ENCODE data around the gene MYO6.

MYO6 gene

GRCh38 chr6:75952128-75952527 is 203.1 kb downstream of the MYO6 start:
- ATAC-seq: no peak
- TF ChIP-seq ZFP30 (CRISPR knock-in tag; IDR thresholded peaks at IDR 0.05): no peak
- TF ChIP-seq PPARA (CRISPR knock-in tag; IDR thresholded peaks at IDR 0.05; ENCODE audit: borderline replicate concordance): no peak
- TF ChIP-seq OSR1 (CRISPR knock-in tag; IDR thresholded peaks at IDR 0.05): no peak
- TF ChIP-seq ZNF8 (CRISPR knock-in tag; IDR thresholded peaks at IDR 0.05): no peak
- TF ChIP-seq TOX (CRISPR knock-in tag; IDR thresholded peaks at IDR 0.05; ENCODE audit: borderline replicate concordance): no peak
- TF ChIP-seq ZFP3 (CRISPR knock-in tag; IDR thresholded peaks at IDR 0.05): no peak
- no peak for TF ChIP-seq PATZ1 (CRISPR knock-in tag; IDR thresholded peaks at IDR 0.05; ENCODE audit: borderline replicate concordance)
- TF ChIP-seq, protein P1, sequence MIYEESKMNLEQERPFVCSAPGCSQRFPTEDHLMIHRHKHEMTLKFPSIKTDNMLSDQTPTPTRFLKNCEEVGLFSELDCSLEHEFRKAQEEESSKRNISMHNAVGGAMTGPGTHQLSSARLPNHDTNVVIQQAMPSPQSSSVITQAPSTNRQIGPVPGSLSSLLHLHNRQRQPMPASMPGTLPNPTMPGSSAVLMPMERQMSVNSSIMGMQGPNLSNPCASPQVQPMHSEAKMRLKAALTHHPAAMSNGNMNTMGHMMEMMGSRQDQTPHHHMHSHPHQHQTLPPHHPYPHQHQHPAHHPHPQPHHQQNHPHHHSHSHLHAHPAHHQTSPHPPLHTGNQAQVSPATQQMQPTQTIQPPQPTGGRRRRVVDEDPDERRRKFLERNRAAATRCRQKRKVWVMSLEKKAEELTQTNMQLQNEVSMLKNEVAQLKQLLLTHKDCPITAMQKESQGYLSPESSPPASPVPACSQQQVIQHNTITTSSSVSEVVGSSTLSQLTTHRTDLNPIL (CRISPR knock-in tag; IDR thresholded peaks at IDR 0.05; ENCODE audit: low read depth): no peak

- TF ChIP-seq BACH2 (CRISPR knock-in tag; IDR thresholded peaks at IDR 0.05; ENCODE audit: borderline replicate concordance) (no peak), GLIS3 (CRISPR knock-in tag; IDR thresholded peaks at IDR 0.05) (no peak), RARB (CRISPR knock-in tag; IDR thresholded peaks at IDR 0.05) (no peak), PATZ1 (CRISPR knock-in tag; IDR thresholded peaks at IDR 0.05; ENCODE audit: borderline replicate concordance) (no peak)
- ATAC-seq: no peak
Observed at GRCh38 chr6:75963569-75963968, 214.5 kb downstream of the MYO6 start.

- no peak for TF ChIP-seq OSR1 (CRISPR knock-in tag; IDR thresholded peaks at IDR 0.05)
- no peak for TF ChIP-seq TOX (CRISPR knock-in tag; IDR thresholded peaks at IDR 0.05; ENCODE audit: borderline replicate concordance)
- TF ChIP-seq, protein P1 (CRISPR knock-in tag; IDR thresholded peaks at IDR 0.05; ENCODE audit: low read depth): no peak
- no peak for TF ChIP-seq PATZ1 (CRISPR knock-in tag; IDR thresholded peaks at IDR 0.05; ENCODE audit: borderline replicate concordance)
- TF ChIP-seq ESRRG (CRISPR knock-in tag; IDR thresholded peaks at IDR 0.05): no peak
- TF ChIP-seq ZFP30 (CRISPR knock-in tag; IDR thresholded peaks at IDR 0.05): no peak
- TF ChIP-seq ZNF70 (CRISPR knock-in tag; IDR thresholded peaks at IDR 0.05): no peak
- no peak for TF ChIP-seq ARNTL (CRISPR knock-in tag; IDR thresholded peaks at IDR 0.05; ENCODE audit: borderline replicate concordance, low read depth)
- TF ChIP-seq POU6F1 (CRISPR knock-in tag; IDR thresholded peaks at IDR 0.05; ENCODE audit: borderline replicate concordance, low read depth): no peak
- no peak for TF ChIP-seq BACH2 (CRISPR knock-in tag; IDR thresholded peaks at IDR 0.05; ENCODE audit: borderline replicate concordance)
- no peak for TF ChIP-seq GLIS3 (CRISPR knock-in tag; IDR thresholded peaks at IDR 0.05)
- no peak for TF ChIP-seq ZNF8 (CRISPR knock-in tag; IDR thresholded peaks at IDR 0.05)
- no peak for TF ChIP-seq ZC3H10 (CRISPR knock-in tag; IDR thresholded peaks at IDR 0.05)
- no peak for TF ChIP-seq ZNF565 (CRISPR knock-in tag; conservative IDR thresholded peaks at IDR 0.05; ENCODE audit: low read depth)
- TF ChIP-seq, protein P2, sequence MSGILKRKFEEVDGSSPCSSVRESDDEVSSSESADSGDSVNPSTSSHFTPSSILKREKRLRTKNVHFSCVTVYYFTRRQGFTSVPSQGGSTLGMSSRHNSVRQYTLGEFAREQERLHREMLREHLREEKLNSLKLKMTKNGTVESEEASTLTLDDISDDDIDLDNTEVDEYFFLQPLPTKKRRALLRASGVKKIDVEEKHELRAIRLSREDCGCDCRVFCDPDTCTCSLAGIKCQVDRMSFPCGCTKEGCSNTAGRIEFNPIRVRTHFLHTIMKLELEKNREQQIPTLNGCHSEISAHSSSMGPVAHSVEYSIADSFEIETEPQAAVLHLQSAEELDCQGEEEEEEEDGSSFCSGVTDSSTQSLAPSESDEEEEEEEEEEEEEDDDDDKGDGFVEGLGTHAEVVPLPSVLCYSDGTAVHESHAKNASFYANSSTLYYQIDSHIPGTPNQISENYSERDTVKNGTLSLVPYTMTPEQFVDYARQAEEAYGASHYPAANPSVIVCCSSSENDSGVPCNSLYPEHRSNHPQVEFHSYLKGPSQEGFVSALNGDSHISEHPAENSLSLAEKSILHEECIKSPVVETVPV (CRISPR knock-in tag; IDR thresholded peaks at IDR 0.05): no peak
- no peak for ATAC-seq
Observed at GRCh38 chr6:75968143-75968542, 219.1 kb downstream of the MYO6 start.
